GM12873 (cell line): ENCODE measurements around the gene KCTD2.

Experiments used
- TF ChIP-seq, protein P1 (sequence below): IDR thresholded peaks from 2 replicates; pipeline ENCODE4 v1.5.1; 2012; ENCODE audit warnings: low read depth, mild to moderate bottlenecking, moderate library complexity, low read length, control low read depth; ENCODE audit not compliant: insufficient read depth; ENCODE audit errors: missing control alignments

KCTD2 gene

DNA sequence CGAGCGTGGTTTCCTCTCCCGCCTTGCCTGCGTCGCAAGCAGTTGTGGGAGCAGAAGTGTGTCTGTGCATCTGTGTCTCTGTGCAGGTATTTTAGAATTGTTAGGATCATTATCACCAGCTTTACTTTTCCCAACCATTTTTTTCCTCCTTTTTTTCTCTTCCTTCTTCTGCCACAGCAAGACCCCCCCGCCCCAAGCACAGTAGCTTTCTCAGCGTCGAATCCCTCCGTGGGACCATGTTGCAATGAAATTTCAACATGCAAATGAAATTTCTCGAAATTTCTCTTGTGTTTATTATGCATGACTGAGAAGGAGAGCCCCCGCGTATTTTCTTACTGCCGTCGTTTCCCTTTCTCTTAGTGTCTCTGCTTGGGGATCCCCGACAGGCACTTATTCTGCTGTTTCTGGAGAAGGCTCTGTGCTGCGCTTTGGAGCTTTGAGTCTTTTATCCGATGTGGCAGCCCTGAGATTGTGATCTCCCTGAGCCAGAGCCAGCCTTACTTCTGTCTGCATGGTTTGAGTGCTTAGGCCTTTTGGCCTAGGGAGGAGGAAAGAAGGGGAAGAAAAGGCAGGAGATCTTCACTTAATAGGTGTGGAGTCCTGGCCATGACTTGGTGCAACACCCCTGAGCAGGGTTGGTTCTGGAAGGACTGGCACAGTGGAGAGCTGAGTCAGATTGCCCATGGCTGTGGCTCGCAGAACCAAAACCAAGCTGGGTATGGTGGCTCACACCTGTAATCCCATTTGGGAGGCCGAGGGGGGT, 67.7 kb downstream of the KCTD2 start:
- TF ChIP-seq, protein P1, sequence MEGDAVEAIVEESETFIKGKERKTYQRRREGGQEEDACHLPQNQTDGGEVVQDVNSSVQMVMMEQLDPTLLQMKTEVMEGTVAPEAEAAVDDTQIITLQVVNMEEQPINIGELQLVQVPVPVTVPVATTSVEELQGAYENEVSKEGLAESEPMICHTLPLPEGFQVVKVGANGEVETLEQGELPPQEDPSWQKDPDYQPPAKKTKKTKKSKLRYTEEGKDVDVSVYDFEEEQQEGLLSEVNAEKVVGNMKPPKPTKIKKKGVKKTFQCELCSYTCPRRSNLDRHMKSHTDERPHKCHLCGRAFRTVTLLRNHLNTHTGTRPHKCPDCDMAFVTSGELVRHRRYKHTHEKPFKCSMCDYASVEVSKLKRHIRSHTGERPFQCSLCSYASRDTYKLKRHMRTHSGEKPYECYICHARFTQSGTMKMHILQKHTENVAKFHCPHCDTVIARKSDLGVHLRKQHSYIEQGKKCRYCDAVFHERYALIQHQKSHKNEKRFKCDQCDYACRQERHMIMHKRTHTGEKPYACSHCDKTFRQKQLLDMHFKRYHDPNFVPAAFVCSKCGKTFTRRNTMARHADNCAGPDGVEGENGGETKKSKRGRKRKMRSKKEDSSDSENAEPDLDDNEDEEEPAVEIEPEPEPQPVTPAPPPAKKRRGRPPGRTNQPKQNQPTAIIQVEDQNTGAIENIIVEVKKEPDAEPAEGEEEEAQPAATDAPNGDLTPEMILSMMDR, result no peak
